DOHH2 (cell line): ENCODE data around the gene KLC4.

Source experiments
- H3F3A ChIP-seq: fragments of 200-600 bp; sonication (generic), shearing (Covaris generic); 2 replicates; pipeline ENCODE4 v1.6.0; 2016; ENCODE audit warnings: antibody characterized with exemption, mild to moderate bottlenecking; ENCODE audit not compliant: control insufficient read depth, insufficient read depth
- H3K27ac ChIP-seq: fragments of 200-600 bp; sonication (generic); 2 replicates; pipeline ENCODE4 v1.5.1; 2014; ENCODE audit warnings: low read depth, mild to moderate bottlenecking, low read length, moderate library complexity
- H3K27me3 ChIP-seq: fragments of 200-600 bp; sonication (generic); 2 replicates; pipeline ENCODE4 v1.6.1; 2014; ENCODE audit warnings: mild to moderate bottlenecking, low read length, mixed read lengths; ENCODE audit not compliant: control insufficient read depth
- H3K36me3 ChIP-seq: fragments of 200-600 bp; sonication (generic); 2 replicates; pipeline ENCODE4 v1.6.1; 2014; ENCODE audit warnings: mild to moderate bottlenecking, low read length, moderate library complexity, mixed read lengths; ENCODE audit not compliant: control insufficient read depth
- H3K4me1 ChIP-seq: fragments of 200-600 bp; sonication (generic); 2 replicates; pipeline ENCODE4 v1.6.1; 2014; ENCODE audit warnings: mild to moderate bottlenecking, low read length, mixed read lengths; ENCODE audit not compliant: control insufficient read depth
- H3K4me2 ChIP-seq: fragments of 200-600 bp; sonication (generic); 2 replicates; pipeline ENCODE4 v1.6.0; 2014; ENCODE audit warnings: mild to moderate bottlenecking, low read length, moderate library complexity
- H3K4me3 ChIP-seq: fragments of 200-600 bp; sonication (generic); 2 replicates; pipeline ENCODE4 v1.5.1; 2014; ENCODE audit warnings: mild to moderate bottlenecking, low read length, mixed read lengths
- H3K79me2 ChIP-seq: fragments of 200-600 bp; sonication (generic); 2 replicates; pipeline ENCODE4 v1.6.1; 2014; ENCODE audit warnings: mild to moderate bottlenecking, low read length, mixed read lengths; ENCODE audit not compliant: control insufficient read depth
- H3K9me2 ChIP-seq: fragments of 200-600 bp; sonication (generic); replicated peaks from 2 replicates; pipeline ENCODE4 v1.6.1; 2014; ENCODE audit warnings: mild to moderate bottlenecking, low read length, mixed read lengths; ENCODE audit not compliant: control insufficient read depth
- H3K9me3 ChIP-seq: fragments of 200-600 bp; sonication (generic); 2 replicates; pipeline ENCODE4 v1.6.1; 2014; ENCODE audit warnings: antibody characterized with exemption, low read length, mixed read lengths; ENCODE audit not compliant: control insufficient read depth, insufficient read depth
- H4K20me1 ChIP-seq: fragments of 200-600 bp; sonication (generic); 2 replicates; pipeline ENCODE4 v1.6.0; 2014; ENCODE audit warnings: low read depth, mild to moderate bottlenecking, antibody characterized with exemption, low read length, moderate library complexity; ENCODE audit not compliant: control insufficient read depth, insufficient read depth
- EZH2phosphoT487 ChIP-seq: fragments of 200-600 bp; sonication (generic); IDR thresholded peaks from 2 replicates; pipeline ENCODE4 v1.6.1; 2017; ENCODE audit warnings: borderline replicate concordance, mild to moderate bottlenecking, antibody characterized with exemption, low read length, moderate library complexity, mixed read lengths
- TF ChIP-seq, protein P1 (sequence below): fragments of 200-600 bp; sonication (generic); IDR thresholded peaks from one replicate; pipeline ENCODE4 v1.5.1; 2014; ENCODE audit warnings: antibody characterized with exemption, mild to moderate bottlenecking, low read depth, low read length; ENCODE audit not compliant: poor library complexity, severe bottlenecking

The KLC4 gene

DNA sequence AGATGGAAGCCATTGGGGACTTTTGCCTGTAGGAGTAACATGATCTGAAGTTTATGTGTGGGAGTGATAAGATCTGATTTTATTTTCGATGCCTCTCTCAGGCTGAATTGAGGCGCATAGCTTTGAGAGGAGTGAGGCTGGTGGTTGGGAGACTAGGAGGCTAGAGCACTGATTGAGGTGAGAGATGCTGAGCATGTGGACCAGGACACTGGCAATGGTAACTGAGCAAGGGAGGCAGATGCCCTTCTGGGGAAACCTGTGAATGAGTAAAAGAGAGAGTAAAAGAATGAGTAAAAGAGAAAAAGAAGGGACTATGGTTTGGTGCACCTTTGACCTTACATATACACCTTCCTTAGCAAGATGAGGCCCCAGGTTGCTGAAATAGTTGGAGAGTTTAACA, 35.0 kb upstream of the KLC4 start:
- Histone ChIP-seq H4K20me1 (no peaks in the 10 kb centered on the region), H3K9me2 (no peaks in the 10 kb centered on the region), H3F3A (peaks cover 7% of the 10 kb centered on the region), H3K79me2 (peaks cover 33% of the 10 kb centered on the region), H3K4me2 (no peak overlapping the region), H3K27ac (no peak overlapping the region), H3K27me3 (no peaks in the 10 kb centered on the region), H3K36me3 (peaks cover 64% of the 10 kb centered on the region), H3K4me3 (no peak overlapping the region), H3K9me3 (no peaks in the 10 kb centered on the region), H3K4me1 (peaks cover 15% of the 10 kb centered on the region)
- TF ChIP-seq EZH2phosphoT487 = no peak
- TF ChIP-seq, protein P1, sequence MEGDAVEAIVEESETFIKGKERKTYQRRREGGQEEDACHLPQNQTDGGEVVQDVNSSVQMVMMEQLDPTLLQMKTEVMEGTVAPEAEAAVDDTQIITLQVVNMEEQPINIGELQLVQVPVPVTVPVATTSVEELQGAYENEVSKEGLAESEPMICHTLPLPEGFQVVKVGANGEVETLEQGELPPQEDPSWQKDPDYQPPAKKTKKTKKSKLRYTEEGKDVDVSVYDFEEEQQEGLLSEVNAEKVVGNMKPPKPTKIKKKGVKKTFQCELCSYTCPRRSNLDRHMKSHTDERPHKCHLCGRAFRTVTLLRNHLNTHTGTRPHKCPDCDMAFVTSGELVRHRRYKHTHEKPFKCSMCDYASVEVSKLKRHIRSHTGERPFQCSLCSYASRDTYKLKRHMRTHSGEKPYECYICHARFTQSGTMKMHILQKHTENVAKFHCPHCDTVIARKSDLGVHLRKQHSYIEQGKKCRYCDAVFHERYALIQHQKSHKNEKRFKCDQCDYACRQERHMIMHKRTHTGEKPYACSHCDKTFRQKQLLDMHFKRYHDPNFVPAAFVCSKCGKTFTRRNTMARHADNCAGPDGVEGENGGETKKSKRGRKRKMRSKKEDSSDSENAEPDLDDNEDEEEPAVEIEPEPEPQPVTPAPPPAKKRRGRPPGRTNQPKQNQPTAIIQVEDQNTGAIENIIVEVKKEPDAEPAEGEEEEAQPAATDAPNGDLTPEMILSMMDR = no peak

DNA sequence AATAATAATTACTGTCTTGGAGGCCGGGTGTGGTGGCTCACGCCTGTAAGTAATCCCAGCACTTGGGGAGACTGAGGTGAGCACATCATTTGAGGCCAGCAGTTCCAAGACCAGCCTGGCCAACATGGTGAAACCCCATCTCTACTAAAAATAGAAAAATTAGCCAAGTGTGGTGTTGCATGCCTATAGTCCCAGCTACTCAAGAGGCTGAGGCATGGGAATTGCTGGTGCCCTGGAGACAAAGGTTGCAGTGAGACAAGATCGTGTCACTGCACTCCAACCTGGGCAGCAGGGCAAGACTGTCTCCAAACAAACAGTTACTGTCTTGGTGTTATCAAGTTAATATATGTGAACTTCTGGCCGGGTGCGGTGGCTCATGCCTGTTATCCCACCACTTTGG, 33.1 kb upstream of the KLC4 start:
- H3K27ac ChIP-seq = no peak overlapping the region
- H4K20me1 ChIP-seq = no peaks in the 10 kb centered on the region
- 0 out of 2 replicates have a peak, but pooled peaks cover 2% of the 10 kb centered on the region for H3F3A ChIP-seq
- H3K36me3 ChIP-seq = peaks cover 63% of the 10 kb centered on the region
- H3K4me2 ChIP-seq = no peak overlapping the region
- no peaks in the 10 kb centered on the region for H3K9me3 ChIP-seq
- H3K4me1 ChIP-seq = peaks cover 6% of the 10 kb centered on the region
- peaks cover 33% of the 10 kb centered on the region for H3K79me2 ChIP-seq
- no peak for TF ChIP-seq EZH2phosphoT487
- TF ChIP-seq, protein P1 = no peak
- no peaks in the 10 kb centered on the region for H3K27me3 ChIP-seq
- H3K9me2 ChIP-seq = no peaks in the 10 kb centered on the region
- no peak overlapping the region for H3K4me3 ChIP-seq

DNA sequence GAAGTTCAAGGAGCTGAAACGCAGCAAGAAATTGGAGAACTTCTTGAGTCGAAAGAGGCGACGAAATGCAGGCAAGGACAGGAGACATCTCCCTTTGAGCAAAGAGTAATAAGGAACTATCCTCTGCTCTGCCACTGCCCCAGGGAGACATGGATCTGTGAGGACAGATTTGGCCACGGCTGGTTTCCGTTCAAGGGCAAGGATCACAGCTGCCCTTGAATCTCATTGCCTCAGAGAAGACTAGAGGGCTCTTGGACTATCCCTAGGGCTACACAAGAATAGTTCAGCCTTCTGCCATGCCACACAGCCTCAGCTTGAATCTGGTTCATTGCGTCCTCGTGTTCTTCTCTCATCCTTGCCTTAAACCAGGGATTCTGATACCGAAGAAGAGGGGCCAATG, 30.3 kb upstream of the KLC4 start:
- Histone ChIP-seq H3K27me3 (no peaks in the 10 kb centered on the region), H3K9me2 (no peaks in the 10 kb centered on the region), H3K27ac (no peak overlapping the region), H3K9me3 (no peaks in the 10 kb centered on the region), H3K79me2 (peaks cover 7% of the 10 kb centered on the region), H3F3A (0 out of 2 replicates have a peak, but pooled peaks cover 2% of the 10 kb centered on the region), H3K4me2 (no peak overlapping the region), H3K4me1 (no peaks in the 10 kb centered on the region), H3K36me3 (peaks cover 66% of the 10 kb centered on the region), H4K20me1 (no peaks in the 10 kb centered on the region), H3K4me3 (no peak overlapping the region)
- TF ChIP-seq, protein P1 = no peak
- TF ChIP-seq EZH2phosphoT487 = no peak
